Fibroblast of the aortic adventitia (primary cell): Measurements from ENCODE around the gene PODNL1. TPM values are rescaled to one million over a fixed set of nuclear protein-coding genes. Genes with fewer than 3 reads are reported as not detected.

Experiments used
- DNase-seq: peaks from one replicate; pipeline ENCODE4 v3.0.0-alpha.2; 2010; ENCODE audit warnings: low read depth
- H3K4me3 ChIP-seq: 2 replicates; pipeline ENCODE4 v1.5.1; 2011; ENCODE audit warnings: low read depth, mild to moderate bottlenecking, control low read depth, low read length, moderate library complexity
- total RNA-seq: library from RNA; depleted of rRNA; stranded (reverse); fragments of >200 nt; gene quantifications from 2 replicates; pipeline ENCODE4 v1.2.3, GENCODE V29; 2012; ENCODE audit warnings: low replicate concordance
- TF ChIP-seq, protein P1 (sequence below): IDR thresholded peaks from 2 replicates; pipeline ENCODE4 v1.5.1; 2011; ENCODE audit warnings: mild to moderate bottlenecking, low read length, control low read depth, inconsistent platforms; ENCODE audit not compliant: insufficient read depth

The PODNL1 gene
- total RNA-seq, 1 donor: 0.90 TPM

DNA sequence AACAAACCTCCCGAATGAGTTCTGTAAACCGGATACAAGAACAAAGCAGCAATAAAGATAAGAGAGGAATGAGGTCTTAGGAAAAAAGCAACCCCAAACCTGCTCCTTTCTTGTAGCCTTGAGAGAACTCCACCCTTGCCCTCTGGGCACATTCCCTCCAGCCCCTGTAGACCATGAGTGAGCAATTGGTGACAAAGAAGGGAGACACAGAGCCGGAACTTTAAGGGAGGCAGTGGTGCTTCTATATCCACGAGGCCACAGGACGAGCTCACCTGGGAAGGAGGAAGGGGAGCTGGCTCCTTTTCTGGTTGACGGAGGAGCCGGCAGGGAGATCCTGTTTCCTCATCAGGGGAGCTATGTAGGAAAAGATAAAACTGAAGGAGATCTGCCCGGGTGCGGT is 45.3 kb downstream of the PODNL1 start:
- TF ChIP-seq, protein P1, sequence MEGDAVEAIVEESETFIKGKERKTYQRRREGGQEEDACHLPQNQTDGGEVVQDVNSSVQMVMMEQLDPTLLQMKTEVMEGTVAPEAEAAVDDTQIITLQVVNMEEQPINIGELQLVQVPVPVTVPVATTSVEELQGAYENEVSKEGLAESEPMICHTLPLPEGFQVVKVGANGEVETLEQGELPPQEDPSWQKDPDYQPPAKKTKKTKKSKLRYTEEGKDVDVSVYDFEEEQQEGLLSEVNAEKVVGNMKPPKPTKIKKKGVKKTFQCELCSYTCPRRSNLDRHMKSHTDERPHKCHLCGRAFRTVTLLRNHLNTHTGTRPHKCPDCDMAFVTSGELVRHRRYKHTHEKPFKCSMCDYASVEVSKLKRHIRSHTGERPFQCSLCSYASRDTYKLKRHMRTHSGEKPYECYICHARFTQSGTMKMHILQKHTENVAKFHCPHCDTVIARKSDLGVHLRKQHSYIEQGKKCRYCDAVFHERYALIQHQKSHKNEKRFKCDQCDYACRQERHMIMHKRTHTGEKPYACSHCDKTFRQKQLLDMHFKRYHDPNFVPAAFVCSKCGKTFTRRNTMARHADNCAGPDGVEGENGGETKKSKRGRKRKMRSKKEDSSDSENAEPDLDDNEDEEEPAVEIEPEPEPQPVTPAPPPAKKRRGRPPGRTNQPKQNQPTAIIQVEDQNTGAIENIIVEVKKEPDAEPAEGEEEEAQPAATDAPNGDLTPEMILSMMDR: no peak
- H3K4me3 ChIP-seq: no peak overlapping the region
- DNase-seq: no peak

DNA sequence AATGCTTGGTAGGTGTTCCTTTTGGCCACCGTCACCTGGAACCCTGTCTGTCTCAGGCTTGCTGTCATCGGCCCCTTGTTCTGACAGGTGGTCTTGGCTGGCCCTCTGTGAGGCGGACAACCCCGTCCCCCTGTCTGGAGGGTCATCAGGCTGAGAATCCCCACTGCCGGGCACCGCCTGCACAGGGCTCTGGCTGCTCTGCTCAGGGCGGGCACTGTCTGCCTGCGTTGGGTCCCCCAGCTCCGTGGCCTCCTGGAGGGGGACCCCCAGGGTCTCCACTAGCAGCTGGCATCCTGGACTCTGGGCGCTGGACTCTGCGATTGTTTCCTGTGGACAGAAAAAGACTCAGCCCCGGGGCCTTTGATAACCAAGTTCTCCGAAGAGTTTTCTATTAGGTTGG is 48.1 kb downstream of the PODNL1 start:
- TF ChIP-seq, protein P1: no peak
- H3K4me3 ChIP-seq: no peak overlapping the region
- DNase-seq: no peak

DNA sequence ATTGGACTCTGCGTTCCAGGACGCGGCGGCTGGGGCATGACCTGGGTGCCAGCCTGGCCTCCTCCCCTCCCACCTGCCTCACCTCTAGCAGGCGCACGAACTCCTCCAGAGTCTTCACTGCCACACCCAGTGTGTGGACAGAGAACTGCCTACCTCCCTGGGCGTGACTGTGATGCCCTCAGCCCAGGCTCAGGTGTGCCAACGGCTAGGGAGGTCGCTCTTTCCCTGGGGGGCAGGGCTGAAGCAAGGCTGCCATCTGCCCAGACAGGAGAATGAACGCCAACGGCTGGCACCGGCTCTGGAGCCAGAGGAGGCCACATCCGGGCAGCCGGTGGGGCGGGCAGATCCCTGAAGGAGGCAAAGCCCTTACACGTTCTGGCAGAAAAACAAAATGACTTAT is 49.9 kb downstream of the PODNL1 start:
- no peak overlapping the region for H3K4me3 ChIP-seq
- no peak for DNase-seq
- TF ChIP-seq, protein P1: no peak

DNA sequence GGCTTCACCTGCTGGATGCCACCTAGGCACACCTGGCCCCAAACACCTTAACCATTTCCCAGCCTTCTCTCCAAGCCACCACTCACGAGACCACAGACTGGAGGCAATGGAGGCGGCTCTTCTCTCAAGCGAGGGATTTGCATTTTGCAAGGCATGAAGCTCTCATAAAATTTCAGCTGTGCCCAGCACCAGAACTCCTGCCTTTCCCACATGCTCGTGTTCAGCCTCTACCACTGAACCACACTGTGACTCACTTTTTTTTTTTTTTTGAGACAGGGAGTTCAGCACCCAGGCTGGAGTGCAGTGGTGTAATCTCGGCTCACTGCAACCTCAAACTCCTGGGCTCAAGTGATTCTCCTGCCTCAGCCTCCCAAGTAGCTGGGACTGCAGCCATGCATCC is 50.7 kb downstream of the PODNL1 start:
- no peak overlapping the region for H3K4me3 ChIP-seq
- TF ChIP-seq, protein P1: no peak
- peak; percentile 45 for DNase-seq

GRCh38 chr19:13887018-13887436 is 51.2 kb downstream of the PODNL1 start:
- no peak overlapping the region for H3K4me3 ChIP-seq
- TF ChIP-seq, protein P1: no peak
- no peak for DNase-seq

DNA sequence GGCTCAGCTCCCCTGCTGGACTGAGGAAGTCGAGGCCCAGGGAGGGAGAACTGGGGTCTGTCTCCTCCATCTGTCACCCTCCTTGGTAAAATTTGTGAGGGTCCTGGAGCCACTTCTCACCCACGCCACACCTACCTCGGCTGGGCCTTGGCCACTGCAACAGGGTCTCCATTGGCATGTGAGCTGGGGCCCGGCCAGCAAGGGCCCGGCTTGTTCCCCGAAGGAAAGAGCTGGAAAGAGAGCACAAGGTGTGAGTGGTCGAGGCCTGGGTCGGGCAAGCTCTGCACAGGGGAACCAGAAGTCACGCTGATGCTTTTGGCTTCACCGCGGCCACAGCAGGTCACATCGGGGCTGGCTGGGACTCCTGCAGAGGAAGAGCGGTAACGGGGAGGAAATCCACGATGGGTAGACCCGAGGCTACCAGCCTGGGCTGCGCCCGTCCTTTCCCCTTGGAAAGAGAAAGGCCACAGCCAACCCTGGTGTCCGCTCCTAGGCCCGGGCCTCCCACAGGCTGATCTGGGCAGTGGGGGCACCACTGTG is 52.3 kb downstream of the PODNL1 start:
- no peak for DNase-seq
- TF ChIP-seq, protein P1: no peak
- no peak overlapping the region for H3K4me3 ChIP-seq
